Lower leg skin (tissue), 3 donors: Measurements from ENCODE around the gene PALLD.
"Not testable (repeated sequence)": the region's sequence is repeated elsewhere in the genome, so short reads cannot be mapped to it uniquely, and the experiment has no call there.

ENCODE experiments used
- CTCF ChIP-seq, 3 donors: fragments of 450-650 bp; IDR thresholded peaks; one replicate each; pipeline ENCODE4 v1.5.1; 2016; ENCODE audit warnings: antibody characterized with exemption in 3 of 3, mild to moderate bottlenecking in 3 of 3, moderate library complexity in 2 of 3
- POLR2A ChIP-seq, 2 donors: fragments of 450-650 bp; IDR thresholded peaks; one replicate each; pipeline ENCODE4 v1.6.1; 2016 to 2017; ENCODE audit warnings: antibody characterized with exemption in 2 of 2, mild to moderate bottlenecking in 1 of 2, moderate library complexity in 1 of 2

GRCh38 chr4:168937473-168937872 lies 440.6 kb downstream of the PALLD start:
- not testable (repeated sequence) for TF ChIP-seq CTCF, POLR2A (IDR thresholded peaks at IDR 0.05)
